HG03139 (cell line): Measurements from ENCODE around the gene CMIP.
A peak's percentile ranks its signal among the peaks of the same experiment; 100 is the strongest.

Experiments used
- ATAC-seq: cut with Tn5 transposase; IDR thresholded peaks from one replicate; pipeline ENCODE4 v1.9.1; 2021; ENCODE audit not compliant: unreplicated experiment

CMIP gene

DNA sequence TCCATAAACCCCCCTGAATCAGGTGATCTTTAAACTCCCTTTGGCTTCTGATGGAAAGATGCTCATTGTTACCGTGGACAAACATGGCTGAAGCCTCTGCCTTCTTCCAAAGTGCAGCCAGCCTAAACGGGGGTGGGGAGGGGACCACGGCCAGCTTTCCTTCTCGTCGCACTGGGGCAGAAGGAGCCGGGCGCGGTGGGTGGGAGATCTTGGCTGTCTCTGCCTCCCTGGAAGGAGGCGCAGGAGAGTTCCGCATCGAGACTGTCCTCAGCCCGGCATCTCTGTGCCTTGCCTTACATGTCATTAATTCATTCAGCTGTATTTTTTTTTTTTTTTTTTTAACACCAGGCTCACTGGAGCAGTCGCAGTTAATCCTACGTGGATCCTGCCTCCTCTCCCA is 171.2 kb downstream of the CMIP start:
- no peak for ATAC-seq

DNA sequence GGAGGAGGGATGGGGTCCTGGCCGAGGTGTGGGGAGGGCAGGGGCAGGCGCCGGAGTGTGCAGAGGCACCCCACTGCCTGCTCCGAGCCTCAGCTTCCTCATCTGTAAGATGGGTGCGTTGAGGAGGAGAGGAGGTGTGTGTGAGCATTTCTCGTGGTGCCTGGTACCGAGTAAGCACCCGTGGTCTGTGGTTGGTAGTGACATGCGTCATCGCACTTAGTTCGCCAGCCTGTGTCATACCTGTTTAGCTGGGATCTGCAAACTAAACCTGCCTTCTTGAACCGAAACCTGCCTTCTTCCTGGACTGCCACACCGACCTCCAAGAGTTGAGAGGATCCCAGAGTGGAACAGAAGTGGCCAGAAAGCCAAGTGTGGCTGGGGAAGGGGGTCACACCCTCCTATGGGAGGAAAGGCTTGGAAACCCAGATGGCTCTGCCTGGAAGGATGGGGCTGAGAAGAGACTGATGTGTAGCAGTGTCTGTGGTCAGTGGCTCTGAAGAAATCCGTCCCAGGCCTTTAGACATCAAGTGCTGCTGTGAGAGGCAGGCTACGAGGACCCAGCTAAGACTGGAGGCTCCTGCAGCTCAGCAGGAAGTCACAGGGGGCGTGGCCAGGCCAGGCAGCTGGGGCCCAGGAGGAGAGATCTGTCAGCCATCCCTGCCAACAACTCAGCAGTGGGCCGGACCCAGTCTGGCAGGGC is 171.9 kb downstream of the CMIP start:
- peak; percentile 80 for ATAC-seq

DNA sequence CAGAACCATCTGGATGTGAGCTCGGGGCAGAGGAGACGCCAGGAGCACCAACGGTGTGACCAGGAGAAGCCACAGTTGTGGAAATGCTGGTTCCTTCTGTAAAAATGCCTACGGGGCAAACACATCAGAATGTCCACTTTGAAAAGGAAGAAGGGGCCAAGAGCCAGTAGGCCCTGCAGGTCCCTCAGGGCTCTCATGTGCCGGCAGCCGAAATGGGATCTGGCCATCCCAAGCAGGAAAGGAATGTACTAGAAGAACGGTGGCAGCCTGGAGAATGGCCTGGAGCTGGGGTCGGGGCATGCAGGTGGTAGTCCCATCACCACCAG is 172.4 kb downstream of the CMIP start:
- no peak for ATAC-seq

DNA sequence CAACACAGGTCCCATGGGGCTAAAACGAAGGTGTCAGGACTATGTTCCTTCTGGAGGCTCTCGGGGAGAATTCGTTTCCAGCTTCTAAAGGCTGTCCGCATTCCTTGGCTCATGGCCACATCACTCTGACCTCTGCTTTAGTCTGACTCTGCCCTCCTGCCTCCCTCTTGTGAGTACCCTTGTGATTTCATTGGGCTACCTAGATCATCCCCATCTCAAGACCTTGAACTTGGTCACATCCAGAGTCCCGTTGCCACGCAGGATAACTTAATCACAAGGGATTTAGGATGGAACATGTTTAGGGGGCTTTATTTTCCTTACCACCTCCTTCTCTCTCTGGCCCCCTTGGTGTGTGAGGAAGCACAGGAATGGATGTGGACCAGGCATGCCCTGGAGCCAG is 173.6 kb downstream of the CMIP start:
- ATAC-seq = no peak

DNA sequence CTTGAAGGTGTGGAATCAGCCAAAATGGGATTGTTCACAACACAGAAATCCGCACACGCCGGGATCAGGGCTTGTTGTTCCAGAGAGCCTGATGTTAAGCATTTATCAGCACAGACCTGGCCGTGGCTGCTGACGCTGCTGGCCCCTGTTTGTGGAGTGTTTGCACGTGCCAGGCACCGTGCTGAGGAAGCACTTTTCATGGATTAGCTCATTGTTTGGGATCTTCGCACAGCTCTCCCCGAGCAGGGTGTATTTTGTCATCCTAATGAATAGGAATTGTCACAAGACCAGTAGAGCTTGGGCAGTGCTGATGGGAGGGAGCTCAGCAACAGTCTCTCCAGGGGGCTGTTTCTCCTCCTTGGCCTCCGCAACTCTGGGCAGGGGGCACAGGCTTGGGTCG is 174.1 kb downstream of the CMIP start:
- no peak for ATAC-seq

DNA sequence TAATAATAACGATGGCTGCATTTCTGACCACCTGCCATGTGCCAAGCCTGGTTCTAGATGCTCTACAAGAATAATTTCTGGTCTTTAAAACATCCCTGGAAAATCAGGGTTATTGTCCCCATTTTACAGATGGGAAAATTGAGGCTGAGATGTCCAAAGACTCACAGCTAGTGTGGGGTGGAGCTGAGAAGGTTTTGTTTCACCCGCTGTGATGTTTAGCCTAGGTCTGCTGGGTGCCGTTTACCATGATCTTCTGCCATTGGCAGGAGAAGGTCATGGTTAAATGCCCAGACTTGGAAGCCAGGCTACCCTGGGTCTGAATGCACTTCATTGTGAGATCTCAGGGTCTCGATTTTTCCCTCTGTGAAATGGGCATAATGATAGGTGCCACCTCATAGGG is 175.4 kb downstream of the CMIP start:
- no peak for ATAC-seq

DNA sequence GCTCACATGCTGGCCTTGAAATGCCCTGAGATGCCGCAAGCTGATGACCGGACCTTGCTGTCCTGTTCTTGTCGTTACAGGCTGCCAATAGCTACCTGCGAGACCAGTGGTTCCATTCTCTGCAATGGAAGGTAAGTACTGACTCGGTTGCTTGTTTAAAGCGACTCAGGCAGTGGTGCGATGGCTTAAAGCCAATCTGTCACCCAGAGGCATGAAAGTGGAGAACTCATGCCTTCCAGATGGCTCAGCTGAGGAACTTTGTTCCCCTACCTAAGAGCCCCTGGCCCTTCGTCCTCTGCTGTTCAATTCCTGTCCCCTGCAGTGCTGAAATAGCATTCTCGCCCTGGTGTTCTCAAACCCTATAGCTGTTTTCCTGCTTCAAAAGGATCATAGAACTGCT is 176.2 kb downstream of the CMIP start:
- no peak for ATAC-seq

DNA sequence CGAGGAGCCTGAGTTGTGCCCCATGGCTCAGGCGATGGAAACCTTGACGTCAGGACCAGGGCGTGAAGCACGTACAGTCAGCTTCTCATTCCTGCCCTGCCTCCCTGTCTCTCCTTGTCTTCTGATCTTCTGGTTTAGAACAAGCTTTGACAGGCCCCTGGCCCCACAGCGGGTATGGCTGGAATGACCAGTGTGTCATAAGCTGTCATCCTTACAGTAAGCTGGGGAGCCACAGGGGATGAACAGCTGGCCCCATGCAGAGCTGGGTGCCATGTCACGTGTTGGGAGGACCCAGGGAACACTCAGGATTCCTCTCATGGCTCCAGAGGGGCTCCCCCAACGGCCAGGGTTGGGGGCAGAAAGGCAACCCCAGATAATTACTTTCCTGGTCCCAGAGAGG is 176.9 kb downstream of the CMIP start:
- ATAC-seq = no peak

DNA sequence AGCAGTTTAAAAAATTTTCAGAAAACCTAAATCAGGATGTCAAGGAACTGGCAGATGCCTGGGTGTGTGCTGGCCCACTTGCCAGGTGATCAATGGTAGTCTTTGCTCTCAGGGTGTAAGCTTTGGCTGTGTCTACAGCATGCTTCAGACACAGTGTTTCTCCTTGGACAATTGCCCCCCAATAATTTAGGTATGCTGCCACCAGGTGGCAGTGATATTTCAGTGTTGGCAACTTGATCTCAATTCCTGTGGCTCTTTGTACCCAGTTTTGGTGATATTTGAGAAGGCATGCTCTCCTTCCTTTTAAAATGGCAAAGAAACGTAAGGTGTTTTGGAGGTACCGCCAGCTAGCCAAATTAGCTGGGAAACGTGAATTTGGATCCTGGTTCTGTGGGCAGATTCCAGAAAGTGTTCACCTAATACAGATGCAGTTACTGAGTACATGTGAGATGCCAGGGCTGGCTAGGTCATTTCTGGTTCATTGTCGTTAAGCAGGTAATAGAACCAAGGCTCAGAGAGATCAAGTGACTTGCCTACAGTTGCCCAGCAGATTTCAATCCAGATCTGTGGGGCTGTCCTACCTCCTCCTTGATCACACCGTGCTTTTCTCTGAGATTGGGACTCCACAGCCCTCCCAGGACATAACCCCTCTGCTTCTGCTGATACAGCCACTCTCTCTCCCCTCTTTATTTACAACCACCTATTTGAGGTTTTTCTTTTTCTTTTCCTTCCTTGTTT is 178.9 kb downstream of the CMIP start:
- no peak for ATAC-seq

DNA sequence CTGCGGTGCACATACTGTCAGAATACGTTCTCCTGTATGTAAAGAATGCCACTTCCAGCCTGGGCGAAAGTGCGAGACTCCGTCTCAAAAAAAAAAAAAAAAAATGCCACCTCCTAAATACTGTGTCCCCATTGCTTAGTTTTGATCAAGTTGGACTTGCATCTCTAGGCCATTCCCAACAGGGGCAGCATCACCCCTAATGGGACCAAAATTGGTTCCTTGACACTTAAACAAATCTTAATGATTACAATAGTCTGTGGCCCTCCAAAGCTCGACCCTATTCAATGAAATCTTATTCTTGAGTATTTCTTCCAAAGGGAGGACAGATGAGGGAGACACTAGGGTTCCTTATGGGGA is 179.8 kb downstream of the CMIP start:
- no peak for ATAC-seq

DNA sequence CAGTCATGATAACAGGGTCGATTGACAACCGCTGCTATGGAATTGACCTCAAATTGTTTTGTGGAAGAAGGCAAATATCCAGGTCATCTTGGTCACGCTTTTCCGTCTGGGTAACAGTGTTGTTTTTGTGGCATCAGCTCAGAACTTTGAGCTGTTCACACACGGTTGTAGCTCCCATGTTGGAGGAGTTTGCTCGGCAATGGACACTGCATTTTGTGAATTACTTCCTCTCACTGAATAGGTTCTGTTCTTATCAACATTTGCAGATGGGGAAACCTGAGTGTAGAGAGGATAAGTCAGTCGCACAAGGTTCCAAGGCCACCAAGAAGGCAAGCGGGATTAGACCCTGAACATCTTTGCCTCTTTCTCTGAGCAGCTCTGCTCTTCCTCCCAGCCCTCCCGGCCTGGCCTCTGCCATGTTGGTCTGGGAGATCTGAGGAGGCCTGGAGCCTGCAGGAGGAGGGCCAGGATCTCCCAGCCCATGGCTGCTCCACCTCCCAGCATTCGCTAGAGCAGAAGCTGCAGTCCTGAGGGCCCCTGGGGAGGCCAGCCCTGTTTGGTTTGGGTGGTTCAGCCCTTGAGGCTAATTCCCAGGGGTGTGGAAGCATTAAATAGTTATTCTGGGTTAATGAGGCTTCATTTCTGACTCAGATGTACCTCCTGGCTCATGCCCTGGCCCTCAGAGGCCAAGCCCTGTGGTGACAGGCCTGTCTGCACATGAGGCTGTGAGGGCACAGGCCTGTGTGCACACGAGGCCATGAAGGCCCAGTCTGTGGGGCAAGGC is 180.3 kb downstream of the CMIP start:
- no peak for ATAC-seq

DNA sequence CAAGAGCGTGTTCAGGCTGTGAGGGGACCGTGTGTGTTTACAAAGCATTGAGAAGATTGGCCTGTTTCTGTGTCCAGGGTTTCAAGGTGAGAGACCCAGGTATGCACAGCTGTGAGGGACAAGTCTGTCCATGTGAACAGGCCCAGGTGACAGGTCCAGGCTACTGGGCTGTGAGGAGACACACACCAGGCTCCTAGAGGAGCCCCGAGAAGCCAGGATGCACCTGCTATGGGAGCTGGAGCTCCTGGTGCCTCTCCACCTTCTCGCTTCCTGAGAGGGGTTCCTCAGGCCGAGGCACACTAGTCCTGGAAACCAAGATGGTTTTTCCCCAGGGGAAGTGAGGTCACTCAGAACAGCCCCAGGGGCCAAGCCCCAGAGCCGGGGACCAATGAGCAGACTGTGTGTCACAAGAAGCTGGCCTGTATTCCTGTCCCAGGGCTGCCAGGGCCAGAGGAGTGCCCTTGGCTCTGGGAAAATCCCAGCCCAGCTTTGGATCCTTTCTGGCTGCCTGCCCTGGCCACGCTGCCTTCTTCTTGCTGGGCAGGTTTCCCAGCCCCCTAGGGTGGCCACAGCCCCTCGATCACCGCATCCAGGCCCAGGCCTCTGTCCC is 181.0 kb downstream of the CMIP start:
- no peak for ATAC-seq

DNA sequence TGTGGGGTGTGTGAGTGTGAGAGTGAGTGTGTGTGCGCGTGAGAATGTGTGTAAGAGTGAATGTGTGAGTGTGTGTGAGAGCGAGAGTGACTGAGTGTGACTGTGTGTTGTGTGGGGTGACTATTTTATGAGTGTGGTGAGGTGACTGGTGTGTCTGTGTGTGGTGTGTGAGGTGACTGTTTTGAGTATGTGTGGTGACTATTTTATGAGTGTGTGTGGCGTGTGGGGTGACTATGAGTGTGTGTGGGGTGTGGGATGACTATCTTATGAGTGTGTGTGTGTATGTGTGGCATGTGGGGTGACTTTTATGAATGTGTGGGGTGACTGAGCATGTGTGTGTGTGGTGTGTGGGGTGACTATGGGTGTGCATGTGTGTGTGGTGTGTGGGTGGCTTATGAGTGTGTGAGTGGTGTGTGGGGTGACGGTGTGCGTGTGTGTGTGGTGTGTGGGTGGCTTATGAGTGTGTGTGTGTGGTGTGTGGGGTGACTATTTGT is 181.6 kb downstream of the CMIP start:
- ATAC-seq = no peak

DNA sequence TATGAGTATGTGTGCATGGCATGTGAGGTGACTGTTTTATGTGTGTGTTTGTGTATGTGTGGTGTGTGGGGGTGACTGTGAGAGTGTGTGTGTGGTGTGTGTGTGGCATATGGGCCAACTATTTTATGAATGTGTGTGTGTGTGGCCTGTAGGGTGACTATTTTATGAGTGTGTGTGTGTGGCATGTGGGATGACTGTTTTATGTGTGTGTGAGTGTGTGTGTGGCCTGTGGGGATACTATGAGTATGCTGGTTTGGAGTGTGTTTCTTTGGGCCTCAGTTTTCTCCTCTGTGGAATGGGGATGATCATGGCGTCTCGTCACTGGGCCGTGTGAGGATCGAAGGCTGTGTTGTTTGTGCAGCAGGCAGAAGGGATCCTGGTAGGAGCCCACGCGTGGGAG is 182.4 kb downstream of the CMIP start:
- no peak for ATAC-seq

DNA sequence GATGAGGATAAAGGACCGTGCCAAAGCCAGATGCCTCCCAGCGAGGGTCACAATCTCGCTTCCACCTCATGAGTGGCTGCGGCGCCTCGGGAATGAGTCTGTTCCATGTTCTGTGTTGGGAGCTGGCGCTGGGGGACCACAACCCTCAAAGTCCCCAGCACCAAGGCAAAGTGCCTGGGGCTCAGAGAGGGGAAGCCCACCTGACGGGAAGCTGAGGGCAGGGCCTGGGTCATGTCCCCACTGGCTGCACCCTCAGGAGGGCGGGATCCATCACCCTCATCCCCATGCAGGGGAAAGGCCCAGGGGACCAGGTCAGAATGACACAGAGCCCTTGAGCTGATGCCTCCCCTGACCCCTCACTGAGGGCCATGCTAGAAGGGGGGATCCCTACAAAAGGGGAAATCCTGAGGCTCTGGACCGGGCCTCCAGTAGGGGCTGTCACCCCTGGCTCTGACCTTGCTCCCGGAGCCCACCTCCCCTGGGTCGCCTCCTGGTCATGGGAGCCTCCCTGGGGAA is 183.2 kb downstream of the CMIP start:
- ATAC-seq = no peak

DNA sequence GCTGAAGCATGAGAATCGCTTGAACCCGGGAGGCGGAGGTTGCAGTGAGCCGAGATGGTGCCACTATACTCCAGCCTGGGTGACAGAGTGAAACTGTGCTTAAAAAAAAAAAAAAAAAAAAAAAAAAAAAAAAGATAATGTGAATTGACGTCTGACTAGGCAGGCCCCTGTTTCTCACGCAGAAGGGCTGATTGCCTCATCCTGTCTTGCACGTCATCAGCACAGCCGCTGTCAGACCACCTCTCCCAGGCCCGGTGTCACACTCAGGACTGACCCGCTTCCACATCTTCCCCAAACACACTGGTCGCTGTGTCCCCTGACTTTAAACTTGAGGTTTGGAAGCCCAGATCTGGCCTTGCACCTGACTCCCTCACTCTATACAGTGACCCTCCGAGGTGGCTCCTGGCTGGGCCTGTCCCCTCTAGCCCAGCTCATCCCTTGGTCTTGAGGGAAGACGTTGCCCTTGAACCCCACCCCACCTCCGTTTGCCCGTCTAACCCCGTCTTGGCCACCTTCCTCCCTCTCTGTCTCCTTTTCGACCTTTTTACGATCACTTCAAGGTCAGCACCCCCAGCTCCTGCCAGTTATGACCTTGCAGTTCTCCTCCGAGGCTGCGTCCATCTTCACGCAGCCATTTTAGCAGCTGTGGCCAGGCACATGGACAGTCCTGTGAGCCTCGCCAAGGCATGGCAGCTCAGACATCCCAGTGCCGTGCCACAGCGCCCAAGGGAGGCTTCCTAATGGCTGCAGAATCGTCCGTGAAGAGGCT is 184.6 kb downstream of the CMIP start:
- ATAC-seq = no peak

DNA sequence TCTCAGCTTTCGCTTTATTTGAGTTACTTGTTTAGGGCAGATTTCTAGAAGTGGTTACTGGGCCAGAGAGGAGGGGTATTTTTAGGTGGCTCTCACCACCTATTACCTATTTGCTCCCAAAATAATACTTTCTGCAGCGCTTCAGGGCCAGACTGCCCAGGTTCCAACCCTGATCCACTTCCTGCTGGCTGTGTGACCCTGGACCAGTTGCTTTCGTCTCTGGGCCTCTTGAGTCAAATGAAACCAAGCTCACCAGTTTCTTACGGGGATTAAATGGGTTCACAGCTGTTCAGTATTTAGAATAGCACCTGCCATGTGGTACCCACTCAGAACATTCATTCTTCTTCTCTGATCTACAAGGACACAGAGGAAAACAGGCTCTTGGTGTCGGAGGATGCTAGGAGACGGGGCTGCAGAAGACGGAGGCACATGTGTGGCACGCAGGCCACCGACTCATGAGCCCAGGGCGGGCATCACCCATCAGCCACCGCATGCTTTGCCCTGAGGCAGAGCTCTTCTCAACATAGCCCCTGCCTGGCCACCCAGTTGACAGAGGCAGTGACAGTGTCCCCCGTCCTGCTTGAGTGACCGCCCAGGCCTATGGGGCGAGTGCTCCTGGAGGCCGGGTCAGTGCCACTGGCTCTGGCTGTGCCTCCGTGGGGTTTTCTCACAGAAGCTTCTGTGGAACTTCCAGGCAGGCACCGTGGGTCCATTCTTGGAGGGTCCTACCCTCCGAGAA is 185.5 kb downstream of the CMIP start:
- ATAC-seq = no peak

DNA sequence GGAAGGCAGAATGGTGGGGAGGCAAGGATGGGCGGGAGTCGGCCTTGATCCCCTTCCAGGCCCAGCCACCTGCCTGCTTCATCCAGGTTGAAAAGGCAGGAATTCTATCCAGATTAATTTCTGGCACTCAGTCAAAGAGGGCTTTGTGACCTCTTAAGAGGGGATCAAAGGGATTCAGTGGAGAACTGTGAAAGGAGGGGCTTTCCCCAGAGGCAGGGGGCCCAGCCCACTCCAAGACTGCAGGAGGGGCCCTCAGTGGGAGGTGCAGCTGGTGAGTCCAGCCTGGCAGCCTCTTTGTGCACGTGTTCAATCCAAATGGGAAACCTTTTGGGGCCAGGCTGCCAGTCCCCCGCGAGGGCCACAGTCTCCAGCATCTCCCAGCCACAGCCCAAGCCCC is 186.0 kb downstream of the CMIP start:
- ATAC-seq = no peak

DNA sequence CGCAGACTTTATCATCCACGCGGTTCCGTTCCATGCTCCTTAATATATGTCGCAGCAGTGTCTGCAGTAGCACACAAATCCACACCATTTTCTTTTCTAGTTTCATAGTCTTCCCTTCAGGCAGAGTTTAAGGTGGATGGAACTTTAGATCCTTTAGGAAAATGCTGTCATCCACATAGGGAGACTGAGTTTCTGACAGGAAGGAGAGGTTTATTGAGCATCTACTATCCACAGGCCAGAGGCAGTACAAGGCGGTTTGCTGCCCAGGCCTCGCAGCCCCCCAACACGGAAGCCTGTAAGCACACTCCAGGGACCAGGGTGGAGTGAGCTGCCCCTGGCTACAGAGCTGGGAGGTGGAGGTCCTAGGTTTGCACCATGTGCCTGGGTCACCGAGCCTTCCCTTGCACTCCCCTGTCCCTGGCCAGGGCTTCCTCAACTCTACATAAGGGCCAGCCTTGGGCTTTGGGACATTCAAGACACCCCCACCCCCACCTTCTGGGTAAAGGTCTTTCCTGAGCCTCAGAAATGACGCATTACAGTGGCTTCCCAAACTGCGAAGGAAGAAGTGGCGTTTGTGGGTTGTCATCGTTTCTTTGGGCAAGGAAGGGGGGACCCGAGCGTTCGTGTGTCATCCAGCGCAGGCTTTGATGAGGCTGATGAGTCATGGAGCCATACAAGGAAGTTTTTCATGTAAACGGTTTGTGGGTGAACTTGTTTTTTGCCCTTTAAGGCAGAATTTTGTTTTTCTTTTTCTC is 188.0 kb downstream of the CMIP start:
- no peak for ATAC-seq
